ENCODE measurements around the gene NFKB2.
A peak's percentile ranks its signal among the peaks of the same experiment; 100 is the strongest.

Gene NFKB2

GRCh38 chr10:102422545-102423129 is 27.1 kb downstream of the NFKB2 start:
- DNase-seq (ENCODE audit: low read depth in 2 of 2) = no peak

GRCh38 chr10:102423372-102423968 is 28.0 kb downstream of the NFKB2 start:
- no peak for DNase-seq (ENCODE audit: low read depth in 2 of 2)

GRCh38 chr10:102424145-102424544 is 28.6 kb downstream of the NFKB2 start:
- DNase-seq (ENCODE audit: low read depth in 2 of 2) = no peak

GRCh38 chr10:102424916-102425315 is 29.4 kb downstream of the NFKB2 start:
- DNase-seq (ENCODE audit: low read depth in 2 of 2) = no peak

GRCh38 chr10:102425444-102425843 is 29.9 kb downstream of the NFKB2 start:
- DNase-seq (ENCODE audit: low read depth in 2 of 2) = no peak

- DNase-seq (ENCODE audit: low read depth in 2 of 2) = no peak
Observed at GRCh38 chr10:102426803-102427287, 31.3 kb downstream of the NFKB2 start.

- no peak for DNase-seq (ENCODE audit: low read depth in 2 of 2)
Observed at GRCh38 chr10:102429468-102429867, 34.0 kb downstream of the NFKB2 start.

- DNase-seq (ENCODE audit: low read depth in 2 of 2) = no peak
Observed at GRCh38 chr10:102431452-102432124, 36.1 kb downstream of the NFKB2 start.

GRCh38 chr10:102432162-102432950 is 36.9 kb downstream of the NFKB2 start, which contains the start of gene CUEDC2:
CUEDC2 (minus strand) TSS chr10:102432574; CDS start chr10:102425188, 7,386 bp downstream.
- peak; percentile 94 to 98 for DNase-seq (ENCODE audit: low read depth in 2 of 2)

- no peak for DNase-seq (ENCODE audit: low read depth in 2 of 2)
Observed at GRCh38 chr10:102433619-102434046, 38.1 kb downstream of the NFKB2 start.

GRCh38 chr10:102434394-102435132 is 39.1 kb downstream of the NFKB2 start:
- no peak for DNase-seq (ENCODE audit: low read depth in 2 of 2)

GRCh38 chr10:102435133-102435497 is 39.6 kb downstream of the NFKB2 start:
- no peak for DNase-seq (ENCODE audit: low read depth in 2 of 2)

GRCh38 chr10:102435529-102436233 is 40.2 kb downstream of the NFKB2 start:
- peak in 1 of 2 donors; percentile 36 for DNase-seq (ENCODE audit: low read depth in 2 of 2)

GRCh38 chr10:102436312-102436711 is 40.8 kb downstream of the NFKB2 start:
- DNase-seq (ENCODE audit: low read depth in 2 of 2) = no peak

- no peak for DNase-seq (ENCODE audit: low read depth in 2 of 2)
Observed at GRCh38 chr10:102437515-102437914, 42.0 kb downstream of the NFKB2 start.

- DNase-seq (ENCODE audit: low read depth in 2 of 2) = no peak
Observed at GRCh38 chr10:102438374-102438773, 42.9 kb downstream of the NFKB2 start.

- no peak for DNase-seq (ENCODE audit: low read depth in 2 of 2)
Observed at GRCh38 chr10:102444851-102445250, 49.3 kb downstream of the NFKB2 start.

GRCh38 chr10:102449321-102450123 is 54.0 kb downstream of the NFKB2 start:
- peak; percentile 77 for DNase-seq (ENCODE audit: low read depth in 2 of 2)

- no peak for DNase-seq (ENCODE audit: low read depth in 2 of 2)
Observed at GRCh38 chr10:102450124-102450373, 54.5 kb downstream of the NFKB2 start.

- DNase-seq (ENCODE audit: low read depth in 2 of 2) = peak; percentile 76 to 77
Observed at GRCh38 chr10:102450374-102451104, 55.0 kb downstream of the NFKB2 start.

Measured in stimulated activated CD8-positive, alpha-beta memory T cell treated with anti-CD3 and anti-CD28 coated beads, Interleukin-2, amount 100 ng/mL, for 48 hours (primary cell).